Activated CD4-positive, alpha-beta T cell treated with anti-CD3 and anti-CD28 coated beads for 24 hours (primary cell): ENCODE data around the gene KCNMA1.
"Not testable (repeated sequence)": the region's sequence is repeated elsewhere in the genome, so short reads cannot be mapped to it uniquely, and the experiment has no call there.

Experiments used
- DNase-seq, 2 donors: peaks; one replicate each; pipeline ENCODE4 v3.0.0-alpha.2; 2020; ENCODE audit warnings: low read depth in 2 of 2

The KCNMA1 gene

GRCh38 chr10:77604941-77605351 lies 32.7 kb downstream of the KCNMA1 start:
- no peak for DNase-seq

- DNase-seq: no peak
These were observed 33.5 kb downstream of the KCNMA1 start for GRCh38 chr10:77604063-77604462.

DNA sequence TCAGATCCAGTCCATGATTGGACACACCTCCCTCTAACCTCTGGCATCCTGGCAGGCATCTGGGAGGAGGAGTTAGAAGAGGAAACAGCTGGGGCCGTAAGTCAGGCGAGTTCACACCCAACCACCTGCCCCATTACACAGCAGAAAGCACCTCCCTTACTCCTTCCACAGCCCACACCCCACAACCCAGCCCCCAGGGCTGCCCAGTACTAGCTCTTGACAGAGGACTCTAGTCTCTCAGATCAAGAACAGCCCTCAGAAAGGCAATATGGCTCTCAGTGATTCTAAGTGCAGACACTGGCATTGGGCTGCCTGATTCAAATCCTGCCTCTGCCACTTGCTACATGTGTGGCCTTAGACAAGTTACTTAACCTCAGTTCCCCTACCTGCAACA lies 34.1 kb downstream of the KCNMA1 start:
- DNase-seq: no peak

- no peak for DNase-seq
These were observed 34.6 kb downstream of the KCNMA1 start for GRCh38 chr10:77602913-77603533.

DNA sequence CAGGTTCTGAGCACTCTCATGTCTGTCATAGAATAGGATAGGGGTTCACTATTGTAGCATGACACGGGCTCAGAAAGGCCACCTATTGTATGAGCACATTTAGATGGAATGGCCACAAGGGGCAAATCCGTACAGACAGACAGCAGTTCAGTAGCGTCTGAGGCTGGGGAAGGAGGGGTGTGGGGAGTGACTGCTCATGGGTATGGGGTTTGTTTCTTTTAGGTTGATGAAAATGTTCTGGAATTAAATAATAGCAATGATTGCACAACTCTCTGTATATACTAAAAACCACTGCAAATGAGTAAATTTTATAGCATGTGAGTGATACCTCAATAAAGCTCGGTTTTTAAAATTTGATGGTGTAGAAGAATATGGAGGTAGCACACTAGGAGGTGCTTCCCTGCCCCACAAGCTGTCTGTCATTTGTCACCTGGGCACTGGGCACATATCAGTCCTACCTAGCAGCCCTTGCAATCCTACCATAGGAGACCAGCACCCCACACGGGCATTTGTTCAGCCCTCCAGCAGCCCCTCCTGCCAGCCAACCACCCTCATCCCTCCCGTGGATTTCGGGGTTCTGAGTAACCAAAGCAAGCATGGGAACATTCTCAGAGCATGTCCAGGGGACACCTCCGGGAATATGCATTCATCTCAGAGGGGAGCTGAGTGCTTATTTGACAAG lies 35.2 kb downstream of the KCNMA1 start:
- no peak for DNase-seq

GRCh38 chr10:77601488-77601887 lies 36.1 kb downstream of the KCNMA1 start:
- DNase-seq: no peak

GRCh38 chr10:77600640-77601039 lies 37.0 kb downstream of the KCNMA1 start:
- DNase-seq: no peak

- DNase-seq: no peak
These were observed 38.0 kb downstream of the KCNMA1 start for GRCh38 chr10:77599651-77600050.

- no peak for DNase-seq
These were observed 39.0 kb downstream of the KCNMA1 start for GRCh38 chr10:77598606-77599005.

DNA sequence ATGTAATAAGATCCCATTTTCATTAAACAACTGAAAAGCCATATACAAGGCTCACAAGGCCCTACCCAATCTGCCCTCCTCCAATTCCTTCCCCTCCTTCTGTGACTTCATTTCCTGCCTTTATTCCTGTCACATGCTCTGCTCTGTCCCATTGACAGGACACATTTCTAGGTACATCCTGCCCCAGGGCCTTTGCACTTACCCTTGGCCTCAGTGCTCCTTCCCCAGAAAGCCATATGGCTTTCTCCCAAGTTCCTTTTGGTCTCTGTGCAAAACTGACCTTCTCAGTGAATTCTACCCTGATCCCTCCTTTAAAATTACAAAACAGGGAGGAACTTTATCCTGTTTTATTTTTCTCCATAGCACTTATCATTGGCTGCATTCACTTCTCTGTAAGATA lies 40.0 kb downstream of the KCNMA1 start:
- DNase-seq: no peak

DNA sequence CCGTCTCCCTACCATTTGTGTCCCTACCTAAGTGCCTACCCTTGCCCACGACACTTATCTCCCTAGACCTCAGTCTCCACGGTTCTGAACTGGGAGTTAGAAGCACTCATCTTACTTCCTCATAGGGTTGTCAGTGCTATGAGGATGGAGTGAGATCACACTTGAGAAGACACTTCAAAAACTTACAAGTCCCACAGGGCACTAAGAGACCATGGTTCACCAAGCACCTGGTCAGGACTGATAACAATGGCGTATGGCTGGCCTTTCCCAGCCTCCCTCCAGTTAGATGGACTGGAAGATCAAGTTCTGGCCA lies 43.2 kb downstream of the KCNMA1 start:
- no peak for DNase-seq

- no peak for DNase-seq
These were observed 43.7 kb downstream of the KCNMA1 start for GRCh38 chr10:77593771-77594470.

DNA sequence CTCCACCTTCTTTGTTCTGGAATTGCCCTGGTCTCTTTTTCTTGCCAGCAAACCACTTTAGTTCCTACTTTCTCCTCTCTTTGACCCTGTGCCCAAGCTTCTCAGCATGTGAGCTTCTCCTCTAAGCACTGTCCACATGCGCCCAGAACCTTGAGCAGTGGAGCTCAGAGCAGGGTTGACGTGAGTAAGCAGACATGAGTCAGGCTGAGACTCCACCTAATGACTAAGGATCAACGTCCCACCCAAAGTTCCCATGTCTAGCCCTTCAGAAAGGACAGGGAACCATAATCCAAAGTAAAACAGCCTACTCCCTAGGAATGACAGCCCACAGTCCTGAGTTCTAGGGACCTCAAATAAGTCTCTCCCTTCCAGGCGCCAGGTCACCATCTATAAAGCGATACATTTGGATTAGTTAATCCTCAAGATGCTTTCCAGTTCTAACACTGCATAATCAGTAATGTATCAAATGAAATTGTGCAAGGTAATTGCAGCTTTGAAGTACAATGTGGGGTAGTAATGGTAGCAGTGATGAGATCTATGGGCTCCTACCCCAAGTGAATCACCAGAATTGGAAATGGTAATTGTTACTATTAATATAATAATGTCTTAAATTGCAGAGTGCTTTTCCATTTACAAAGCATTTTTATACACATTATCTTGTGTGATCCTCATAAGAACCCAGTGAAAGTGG lies 44.5 kb downstream of the KCNMA1 start:
- no peak for DNase-seq

- DNase-seq: no peak
These were observed 45.1 kb downstream of the KCNMA1 start for GRCh38 chr10:77592510-77592909.

- no peak for DNase-seq
These were observed 46.2 kb downstream of the KCNMA1 start for GRCh38 chr10:77591238-77591880.

DNA sequence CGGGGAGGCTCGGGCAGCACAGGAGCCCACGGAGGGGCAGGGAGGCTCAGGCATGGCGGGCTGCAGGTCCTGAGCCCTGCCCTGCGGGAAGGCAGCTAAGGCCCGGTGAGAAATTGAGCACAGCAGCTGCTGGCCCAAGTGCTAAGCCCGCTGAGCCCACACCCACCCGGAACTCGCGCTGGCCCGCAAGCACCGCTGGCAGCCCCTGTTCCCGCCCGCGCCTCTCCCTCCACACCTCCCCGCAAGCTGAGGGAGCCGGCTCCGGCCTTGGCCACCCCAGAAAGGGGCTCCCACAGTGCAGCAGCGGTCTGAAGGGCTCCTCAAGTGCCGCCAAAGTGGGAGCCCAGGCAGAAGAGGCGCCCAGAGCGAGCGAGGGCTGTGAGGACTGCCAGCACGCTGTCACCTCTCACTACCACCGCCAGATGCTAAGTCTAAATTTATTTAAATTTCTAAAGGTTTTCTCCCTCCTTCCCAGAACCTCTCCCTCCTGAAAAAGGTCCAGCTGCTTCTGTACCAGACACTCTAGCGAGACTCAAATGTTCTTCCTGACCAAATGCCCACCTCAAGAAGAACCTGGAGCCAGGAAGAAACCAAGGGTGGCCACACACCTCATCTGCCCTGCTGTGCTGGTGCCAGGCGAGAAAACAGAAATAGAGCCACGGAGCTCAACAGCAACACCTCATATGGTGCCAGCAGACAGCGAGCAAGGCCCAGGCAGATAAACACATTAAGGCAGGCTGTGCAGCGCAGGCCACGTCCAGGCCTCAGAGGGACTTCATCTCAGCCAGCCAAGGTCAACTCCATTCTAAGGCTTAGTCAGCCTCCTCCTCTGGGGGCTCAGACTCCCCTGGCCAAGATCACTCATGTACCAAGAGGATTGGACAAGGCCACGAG lies 47.0 kb downstream of the KCNMA1 start:
- DNase-seq: no peak

- not testable (repeated sequence) for DNase-seq
These were observed 47.9 kb downstream of the KCNMA1 start for GRCh38 chr10:77589703-77590102.

GRCh38 chr10:77588886-77589285 lies 48.7 kb downstream of the KCNMA1 start:
- DNase-seq: no peak

- no peak for DNase-seq
These were observed 50.2 kb downstream of the KCNMA1 start for GRCh38 chr10:77587416-77587790.

DNA sequence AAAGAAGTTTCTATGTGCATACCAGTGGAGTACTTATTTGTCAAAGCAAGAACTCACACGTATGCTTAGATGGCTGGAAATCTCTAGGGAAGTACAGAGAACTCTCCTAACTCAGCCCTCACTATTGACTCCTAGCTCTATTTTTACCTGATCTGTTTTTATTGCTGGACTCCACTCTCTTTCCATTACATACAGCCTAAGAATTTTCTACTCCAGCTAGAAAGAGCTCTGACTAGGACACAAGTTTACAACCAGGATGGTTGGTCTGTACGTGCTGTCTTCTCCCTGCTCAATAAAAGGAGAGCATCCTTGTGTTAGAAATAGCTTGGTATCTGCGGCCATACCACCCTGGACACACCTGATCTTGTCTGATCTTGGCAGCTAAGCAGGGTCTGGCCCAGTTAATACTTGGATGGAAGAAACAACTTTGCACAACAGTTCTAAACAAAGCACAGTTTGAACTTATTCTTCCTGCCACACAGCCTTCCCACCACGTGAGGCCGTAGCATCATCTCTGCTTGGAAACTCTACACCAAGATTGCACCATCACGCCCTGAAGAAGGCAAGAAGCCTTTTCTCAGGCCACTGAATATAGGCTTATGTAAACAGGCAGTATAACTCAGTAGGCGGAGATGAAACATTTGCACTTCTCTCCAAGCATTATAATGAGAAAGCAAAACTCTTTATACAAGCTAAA lies 50.7 kb downstream of the KCNMA1 start:
- no peak for DNase-seq

GRCh38 chr10:77584938-77585337 lies 52.7 kb downstream of the KCNMA1 start:
- no peak for DNase-seq
